ENCODE results near the gene CPA4.
A peak's percentile ranks its signal among the peaks of the same experiment; 100 is the strongest.
"Not testable (repeated sequence)": the region's sequence is repeated elsewhere in the genome, so short reads cannot be mapped to it uniquely, and the experiment has no call there.

Gene CPA4

DNA sequence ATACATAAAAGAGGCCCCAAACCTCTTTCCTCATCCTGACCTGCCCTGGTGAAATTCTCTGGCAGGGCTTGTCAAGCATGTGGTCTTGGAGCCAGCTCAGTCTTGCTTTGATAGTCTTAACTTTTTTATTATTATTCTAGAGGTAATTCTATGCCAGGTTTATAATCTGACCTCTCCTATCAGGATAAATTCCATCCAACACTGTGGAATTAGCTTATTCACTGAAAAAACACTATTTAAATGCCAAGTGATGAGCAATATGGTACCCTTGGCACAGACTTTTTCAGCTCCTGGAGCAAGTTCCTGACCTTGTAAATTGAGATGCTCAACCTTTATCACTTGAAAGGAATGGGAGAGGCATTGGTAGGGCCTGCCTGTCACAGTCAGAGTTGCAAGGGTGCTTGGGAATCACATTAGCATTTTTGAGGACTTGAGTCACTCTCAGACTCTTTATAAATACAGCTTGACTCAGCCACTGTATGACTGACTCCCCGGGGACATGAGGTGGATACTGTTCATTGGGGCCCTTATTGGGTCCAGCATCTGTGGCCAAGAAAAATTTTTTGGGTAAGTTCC is at the start of gene CPA4:
CPA4 (plus strand) TSS at position 480 of the 576 bp plus-strand sequence; CDS start at position 500, 20 bp downstream.
- peak; percentile 43 for DNase-seq (ENCODE audit: low spot score)

DNA sequence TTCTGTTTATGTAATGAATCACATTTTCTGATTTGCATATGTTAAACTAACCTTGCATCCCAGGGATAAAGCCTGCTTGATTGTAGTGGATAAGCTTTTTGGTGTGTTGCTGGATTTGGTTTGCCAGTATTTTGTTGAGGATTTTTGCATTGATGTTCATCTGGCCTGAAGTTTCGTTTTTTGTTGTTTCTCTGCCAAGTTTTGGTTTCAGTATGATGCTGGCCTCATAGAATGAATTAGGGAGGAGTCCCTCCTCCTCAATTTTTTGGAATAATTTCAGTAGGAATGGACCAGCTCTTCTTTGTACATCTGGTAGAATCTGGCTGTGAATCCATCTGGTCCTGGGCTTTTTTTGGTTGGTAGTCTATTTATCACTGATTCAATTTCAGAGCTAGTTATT is 49.5 kb upstream of the CPA4 start:
- DNase-seq (ENCODE audit: low spot score): not testable (repeated sequence)

- DNase-seq (ENCODE audit: low spot score): not testable (repeated sequence)
Measured at GRCh38 chr7:130246491-130246890, 46.5 kb upstream of the CPA4 start.

DNA sequence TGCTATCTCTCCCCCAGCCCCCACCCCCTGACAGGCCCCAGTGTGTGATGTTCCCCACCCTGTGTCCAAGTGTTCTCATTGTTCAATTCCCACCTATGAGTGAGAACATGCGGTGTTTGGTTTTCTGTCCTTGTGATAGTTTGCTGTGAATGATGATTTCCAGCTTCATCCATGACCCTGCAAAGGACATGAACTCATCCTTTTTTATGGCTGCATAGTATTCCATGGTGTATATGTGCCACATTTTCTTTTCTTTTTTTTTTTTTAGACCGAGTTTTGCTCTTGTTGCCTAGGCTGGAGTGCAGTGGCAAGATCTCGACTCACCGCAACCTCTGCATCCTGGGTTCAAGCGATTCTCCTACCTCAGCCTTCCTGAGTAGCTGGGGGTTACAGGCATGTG is 44.1 kb upstream of the CPA4 start:
- DNase-seq (ENCODE audit: low spot score): not testable (repeated sequence)

DNA sequence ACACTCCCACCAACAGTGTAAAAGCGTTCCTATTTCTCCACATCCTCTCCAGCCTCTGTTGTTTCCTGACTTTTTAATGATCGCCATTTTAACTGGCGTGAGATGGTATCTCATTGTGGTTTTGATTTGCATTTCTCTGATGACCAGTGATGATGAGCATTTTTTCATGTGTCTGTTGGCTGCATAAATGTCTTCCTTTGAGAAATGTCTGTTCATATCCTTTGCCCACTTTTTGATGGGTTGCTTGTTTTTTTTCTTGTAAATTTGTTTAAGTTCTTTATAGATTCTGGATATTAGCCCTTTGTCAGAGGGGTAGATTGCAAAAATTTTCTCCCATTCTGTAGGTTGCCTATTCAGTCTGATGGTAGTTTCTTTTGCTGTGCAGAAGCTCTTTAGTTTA is 43.3 kb upstream of the CPA4 start:
- not testable (repeated sequence) for DNase-seq (ENCODE audit: low spot score)

DNA sequence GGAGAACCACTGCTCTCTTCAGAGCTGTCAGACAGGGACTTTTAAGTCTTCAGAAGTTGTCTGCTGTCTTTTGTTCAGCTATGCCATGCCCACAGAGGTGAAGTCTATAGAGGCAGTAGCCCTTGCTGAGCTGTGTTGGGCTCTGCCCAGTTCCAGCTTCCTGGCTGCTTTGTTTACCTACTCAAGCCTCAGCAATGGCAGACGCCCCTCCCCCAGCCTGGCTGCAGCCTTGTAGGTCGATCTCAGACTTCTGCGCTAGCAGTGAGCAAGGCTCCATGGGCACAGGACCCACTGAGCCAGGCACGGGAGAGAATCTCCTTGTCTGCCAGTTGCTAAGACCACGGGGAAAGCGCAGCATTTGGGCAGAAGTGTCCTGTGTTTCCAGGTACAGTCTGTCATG is 38.4 kb upstream of the CPA4 start:
- DNase-seq (ENCODE audit: low spot score): no peak

DNA sequence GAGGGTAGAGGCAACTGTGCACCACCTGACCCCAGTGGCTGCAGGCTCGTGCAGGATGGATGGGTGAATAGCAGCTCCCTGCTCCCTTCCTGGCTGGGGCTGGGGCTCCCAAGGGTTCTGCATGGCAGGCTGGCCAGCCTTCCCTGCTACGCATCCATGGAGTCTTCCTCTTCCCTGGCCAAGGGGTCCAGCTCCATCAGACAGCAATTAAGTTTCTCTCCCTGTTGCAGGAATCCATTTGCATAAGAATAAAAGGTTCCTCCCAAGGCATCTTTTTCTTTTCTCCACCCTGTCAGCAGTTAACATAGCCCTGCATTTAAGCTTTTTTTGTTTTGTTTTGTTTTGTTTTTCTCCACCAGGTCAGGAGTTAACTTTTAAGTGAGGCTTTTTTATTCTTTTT is 36.3 kb upstream of the CPA4 start:
- DNase-seq (ENCODE audit: low spot score): no peak

DNA sequence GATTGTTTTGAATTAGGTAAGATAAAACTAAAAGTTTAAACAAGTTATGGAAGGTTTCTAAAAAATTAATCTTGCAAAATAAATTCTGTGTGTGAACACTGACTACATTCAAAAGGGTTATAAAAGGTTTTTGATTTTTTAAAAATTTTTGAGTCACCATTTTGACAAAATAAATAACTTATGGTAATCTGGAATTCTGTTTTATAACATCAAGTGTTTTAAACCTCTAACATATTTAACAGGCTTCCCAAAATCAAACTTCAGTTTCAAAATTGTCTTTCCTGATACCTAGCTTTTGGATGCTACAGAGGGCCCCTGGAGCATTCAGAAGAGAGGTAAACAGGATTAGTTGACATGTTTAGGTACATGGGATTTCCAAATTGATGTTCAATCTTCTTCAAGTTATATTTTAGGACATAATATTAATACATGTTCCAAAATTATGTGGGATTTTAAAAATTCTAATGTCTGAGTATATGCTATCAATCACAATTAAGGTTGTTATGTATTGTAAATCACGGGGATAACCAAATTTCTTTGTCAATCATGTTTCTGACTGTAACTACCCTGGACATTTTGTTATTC is 34.4 kb upstream of the CPA4 start:
- no peak for DNase-seq (ENCODE audit: low spot score)

GRCh38 chr7:130262448-130262847 is 30.5 kb upstream of the CPA4 start:
- DNase-seq (ENCODE audit: low spot score): no peak

DNA sequence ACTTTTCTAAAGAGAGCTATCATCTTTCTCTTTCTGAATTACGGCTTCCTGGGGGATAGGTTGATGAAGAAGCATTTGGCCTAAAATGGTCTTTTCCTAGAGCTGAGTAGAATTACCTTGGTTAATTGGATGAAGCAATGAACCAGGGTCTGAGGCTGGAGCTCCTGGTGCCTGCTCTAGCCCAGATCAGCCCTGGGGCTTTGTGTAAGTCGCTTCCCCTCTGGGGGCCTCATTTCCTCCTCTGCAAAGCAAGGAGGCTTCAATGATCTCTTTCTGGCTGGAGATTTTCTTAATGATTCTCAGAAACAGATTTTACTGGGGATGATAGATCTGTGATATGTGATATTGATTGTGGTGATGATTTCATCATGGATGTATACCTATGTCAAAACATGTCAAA is 29.8 kb upstream of the CPA4 start:
- DNase-seq (ENCODE audit: low spot score): no peak

GRCh38 chr7:130266258-130266960 is 26.6 kb upstream of the CPA4 start, which contains the start of gene CPA2:
Gene CPA2 (plus strand): TSS chr7:130266863. CDS start chr7:130266882, 19 bp downstream.
- no peak for DNase-seq (ENCODE audit: low spot score)

DNA sequence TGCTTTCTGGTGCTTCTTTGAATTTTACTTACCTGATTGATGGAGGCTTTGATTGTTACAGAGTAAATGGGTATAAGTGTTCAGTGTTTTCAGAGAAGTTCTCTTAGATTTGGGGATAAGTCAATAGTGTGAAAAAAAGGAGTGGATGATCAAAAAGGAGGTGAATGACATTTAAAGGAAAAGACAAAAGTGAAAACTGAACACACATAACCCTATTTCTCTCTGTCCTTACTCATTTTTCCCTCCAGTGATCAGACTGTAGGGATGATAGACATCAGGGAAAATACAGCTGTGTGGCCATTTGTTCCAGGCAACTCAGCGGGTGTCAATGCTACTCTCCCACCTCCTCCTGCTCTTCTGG is 26.0 kb upstream of the CPA4 start:
- DNase-seq (ENCODE audit: low spot score): no peak

DNA sequence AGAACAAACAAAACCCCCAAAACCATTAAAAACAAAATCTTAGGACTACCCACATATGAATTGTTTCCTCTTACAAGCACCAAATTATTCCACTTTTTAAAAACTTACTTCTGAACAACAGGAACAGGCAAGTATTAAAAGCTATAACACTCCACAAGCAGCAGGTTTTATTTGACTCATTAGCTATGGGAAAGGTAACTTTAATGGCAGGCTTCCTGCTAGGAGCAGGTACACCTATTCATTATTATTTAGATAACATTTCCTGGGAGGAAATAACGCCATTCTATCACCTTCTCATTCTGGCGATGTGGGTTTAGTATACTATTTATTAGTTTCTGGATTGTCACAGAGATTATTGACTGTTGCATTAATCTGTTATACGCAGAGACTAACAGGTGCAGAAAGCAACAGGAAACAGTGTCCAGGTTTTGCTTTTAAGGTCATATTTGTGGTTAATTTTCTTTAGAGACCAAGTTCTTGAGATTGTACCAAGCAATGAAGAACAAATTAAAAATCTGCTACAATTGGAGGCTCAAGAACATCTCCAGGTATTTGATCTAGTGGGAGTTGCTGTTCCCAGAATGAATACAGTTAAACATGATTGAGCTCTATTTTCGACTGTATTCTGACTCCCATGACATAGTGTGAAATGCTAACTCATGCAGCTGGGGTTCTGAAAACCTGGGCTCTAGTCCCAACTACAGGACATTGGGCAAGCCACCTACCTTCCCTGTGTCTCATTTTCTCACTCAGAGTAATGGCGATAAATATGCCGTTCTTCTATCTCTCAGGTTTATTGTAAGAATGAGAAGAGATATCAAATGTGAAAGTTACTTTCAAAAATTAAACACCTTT is 24.3 kb upstream of the CPA4 start:
- no peak for DNase-seq (ENCODE audit: low spot score)

GRCh38 chr7:130269318-130269694 is 23.7 kb upstream of the CPA4 start:
- no peak for DNase-seq (ENCODE audit: low spot score)

DNA sequence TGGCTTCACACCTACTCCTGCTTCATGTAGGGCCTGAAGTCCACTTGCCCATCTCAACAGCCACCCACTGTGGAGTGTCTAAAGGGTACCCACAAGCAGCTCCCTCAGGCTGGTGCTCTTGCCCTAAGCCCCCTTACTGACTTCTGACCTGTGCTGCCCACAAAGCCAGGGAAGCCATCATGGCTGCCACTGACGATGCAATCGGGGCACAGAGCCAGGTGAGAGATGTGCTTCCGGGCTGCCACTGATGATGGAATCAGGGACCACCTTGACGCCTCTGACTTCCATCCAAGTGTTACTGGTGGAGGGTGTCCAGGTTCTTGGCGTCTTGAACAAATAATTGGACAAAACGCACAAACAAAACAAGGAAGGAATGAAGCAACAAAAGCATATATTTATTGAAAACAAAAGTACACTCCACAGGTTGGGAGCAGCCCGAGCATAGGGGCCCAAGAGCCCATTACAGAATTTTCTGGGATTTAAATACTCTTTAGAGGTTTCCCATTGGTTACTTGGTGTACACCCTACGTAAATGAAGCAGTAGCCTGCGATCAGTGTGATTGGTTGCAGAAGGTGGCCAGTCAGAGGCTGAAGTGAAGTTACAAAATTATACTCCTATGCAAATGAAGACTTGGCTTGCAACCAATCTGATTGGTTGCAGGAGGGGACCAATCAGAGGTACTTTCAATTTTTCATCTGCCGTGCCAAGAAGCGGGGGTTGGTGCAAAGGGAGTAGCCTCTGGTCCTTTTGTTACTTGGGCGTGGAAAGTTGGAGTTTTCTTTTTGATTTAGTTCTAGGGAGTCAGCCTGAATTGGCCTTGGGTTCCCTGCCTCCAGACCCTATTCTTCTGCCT is 21.8 kb upstream of the CPA4 start:
- DNase-seq (ENCODE audit: low spot score): no peak

DNA sequence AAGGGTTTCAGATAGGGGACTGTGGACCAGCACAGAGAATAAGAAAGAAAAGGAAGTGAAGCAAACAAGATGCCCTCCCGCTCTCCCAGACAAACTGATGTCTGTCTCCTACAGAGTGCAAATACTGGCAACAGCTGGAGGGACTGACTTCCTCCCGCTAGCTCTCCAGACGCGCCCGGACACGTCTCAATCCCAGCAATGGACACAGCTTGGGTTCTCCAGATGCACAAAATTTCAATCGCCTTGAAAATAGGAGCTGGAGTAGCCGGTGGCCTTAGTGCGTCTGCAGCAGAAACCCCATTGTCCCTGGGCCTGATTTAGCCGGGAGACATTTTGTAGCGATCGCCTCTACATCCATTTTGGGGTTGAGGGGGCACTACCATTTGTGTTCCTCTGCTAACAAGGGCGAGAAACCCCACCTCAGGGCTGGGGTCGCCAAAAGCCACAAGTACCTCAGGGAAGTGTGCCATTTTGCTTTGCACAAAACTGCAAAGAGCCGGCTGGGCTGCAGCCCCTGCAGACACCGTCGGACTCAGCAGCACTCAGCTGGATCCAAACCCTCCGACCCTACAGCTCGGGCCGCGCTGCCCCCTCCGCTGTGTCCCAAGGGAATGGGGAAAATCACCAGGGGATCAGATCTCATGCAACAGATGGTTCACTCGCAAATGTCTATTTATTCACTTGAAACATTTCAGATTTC is 20.4 kb upstream of the CPA4 start:
- no peak for DNase-seq (ENCODE audit: low spot score)

DNA sequence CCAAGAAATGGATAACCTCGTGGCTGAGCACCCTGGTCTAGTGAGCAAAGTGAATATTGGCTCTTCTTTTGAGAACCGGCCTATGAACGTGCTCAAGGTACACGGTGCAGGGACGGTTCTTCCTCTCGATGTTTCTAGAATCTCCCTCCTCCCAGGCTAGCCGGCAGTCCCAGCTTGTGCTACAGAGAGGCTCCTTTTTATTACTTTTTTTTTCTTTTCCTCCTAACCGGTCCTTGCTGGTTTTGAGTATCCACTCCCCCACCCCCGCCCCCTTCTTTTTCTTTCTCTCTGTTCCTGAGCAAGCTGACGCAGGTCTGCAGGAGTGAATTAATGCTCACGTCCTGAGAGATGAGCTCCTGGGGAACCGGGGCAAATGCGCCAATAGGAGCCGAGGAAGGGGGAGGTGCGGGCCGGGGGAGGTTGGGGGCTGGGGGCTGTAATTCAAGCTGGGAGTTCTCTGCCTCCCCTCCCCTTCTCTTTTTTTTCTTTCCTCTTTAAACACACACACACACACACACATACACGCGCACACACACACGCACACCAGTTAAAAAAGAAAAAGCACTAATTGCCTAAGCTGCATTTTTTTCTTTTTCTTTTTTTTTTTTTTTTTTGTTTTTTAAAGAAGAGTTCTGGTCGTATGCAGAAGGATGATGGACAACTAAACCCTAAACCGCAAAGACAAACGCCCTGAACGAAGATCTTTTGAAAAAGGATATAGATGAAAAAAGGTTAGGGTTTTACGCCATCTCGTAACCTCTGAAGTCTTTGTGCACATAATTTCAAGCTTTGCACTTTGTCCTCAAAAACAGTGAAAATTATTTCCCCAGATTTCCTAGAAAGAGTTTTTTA is 19.7 kb upstream of the CPA4 start:
- no peak for DNase-seq (ENCODE audit: low spot score)

DNA sequence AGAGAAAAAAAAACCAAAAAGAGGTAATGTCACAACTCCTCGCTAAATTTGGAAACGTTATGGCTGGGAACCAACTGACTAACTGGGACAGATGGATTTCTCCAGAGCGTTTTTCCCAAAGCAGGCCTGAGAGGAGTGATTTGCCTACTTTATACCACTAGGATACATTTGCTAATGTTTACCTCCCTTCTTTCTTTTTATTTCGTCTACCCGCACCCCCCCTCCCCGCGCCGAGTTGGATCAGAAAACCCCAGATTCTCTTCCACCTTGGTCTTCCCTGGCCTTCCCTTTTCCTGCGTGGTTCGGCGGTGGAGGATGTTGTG is 19.1 kb upstream of the CPA4 start:
- no peak for DNase-seq (ENCODE audit: low spot score)

- DNase-seq (ENCODE audit: low spot score): no peak
Measured at GRCh38 chr7:130274296-130274695, 18.7 kb upstream of the CPA4 start.

- DNase-seq (ENCODE audit: low spot score): no peak
Measured at GRCh38 chr7:130274983-130275591, 17.9 kb upstream of the CPA4 start.

All from SW480 (cell line).